MCF 10A (cell line): ENCODE measurements around the gene GNAO1. TPM values are rescaled to one million over a fixed set of nuclear protein-coding genes. Genes with fewer than 3 reads are reported as not detected.

Experiments used
- BruUV-seq: library from RNA; stranded (reverse); fragments of 400-500 nt; replicated peaks from 2 replicates; lab custom pipeline; 2021; lab: Mats Ljungman, UMichigan
- CTCF ChIA-PET: fragments of 300-600 bp; sonication (Branson Sonifier 250); formaldehyde crosslinking; extraction: SDS; loops from one replicate; lab custom pipeline; 2021; ENCODE audit warnings: antibody characterized with exemption, inconsistent platforms; lab: Yijun Ruan, JAX
- POLR2A ChIA-PET: fragments of 300-600, 350-650 bp; sonication (Branson Sonifier 250); formaldehyde crosslinking; extraction: SDS; loops from one replicate; lab custom pipeline; 2020; ENCODE audit warnings: antibody characterized with exemption, inconsistent platforms; lab: Yijun Ruan, JAX
- DNase-seq: peaks from one replicate; pipeline ENCODE4 v3.0.0-alpha.2; 2018; ENCODE audit not compliant: unreplicated experiment
- H3K27ac Mint-ChIP-seq: one replicate; pipeline ENCODE4 v1.8.0; 2022; ENCODE audit warnings: mild to moderate bottlenecking, low read depth, mixed read lengths; ENCODE audit not compliant: unreplicated experiment
- H3K27me3 Mint-ChIP-seq: one replicate; pipeline ENCODE4 v1.8.0; 2022; ENCODE audit warnings: mixed read lengths; ENCODE audit not compliant: insufficient read depth, unreplicated experiment
- H3K36me3 Mint-ChIP-seq: one replicate; pipeline ENCODE4 v1.8.0; 2022; ENCODE audit warnings: mild to moderate bottlenecking, moderate library complexity, mixed read lengths; ENCODE audit not compliant: insufficient read depth, unreplicated experiment
- H3K4me1 Mint-ChIP-seq: one replicate; pipeline ENCODE4 v1.8.0; 2022; ENCODE audit warnings: mixed read lengths; ENCODE audit not compliant: insufficient read depth, unreplicated experiment
- H3K4me3 Mint-ChIP-seq: one replicate; pipeline ENCODE4 v1.8.0; 2022; ENCODE audit warnings: mild to moderate bottlenecking, moderate library complexity, mixed read lengths; ENCODE audit not compliant: unreplicated experiment
- H3K9me3 Mint-ChIP-seq: one replicate; pipeline ENCODE4 v1.8.0; 2022; ENCODE audit warnings: mixed read lengths; ENCODE audit not compliant: unreplicated experiment
- CTCF ChIP-seq: fragments of 200-600 bp; IDR thresholded peaks from one replicate; pipeline ENCODE4 v1.8.0; 2022; ENCODE audit warnings: antibody characterized with exemption, mild to moderate bottlenecking; ENCODE audit not compliant: unreplicated experiment
- intact Hi-C: fragments of 100-400 bp; cut with micrococcal nuclease; formaldehyde crosslinking; loops from 2 replicates; pipeline ENCODE4 v1.14.1; 2022
- total RNA-seq: library from RNA; stranded (reverse); gene quantifications from 2 replicates; pipeline ENCODE4 v1.2.3, GENCODE V29; 2022

GNAO1 gene
- total RNA-seq, 1 experiment from 2014 or later = 0.44 TPM

- H3K36me3 Mint-ChIP-seq = peaks cover under 1% of the 10 kb centered on the region
- H3K9me3 Mint-ChIP-seq = no peaks in the 10 kb centered on the region
- no TSS peak for BruUV-seq
- H3K4me1 Mint-ChIP-seq = no peaks in the 10 kb centered on the region
- no peak overlapping the region for H3K27ac Mint-ChIP-seq
- CTCF ChIA-PET = interaction anchor here (0.8 kb wide), 1 partner anchor 12 kb away, joined by 4 read pairs; no protein-coding TSS in a partner anchor
- no peak for DNase-seq
- POLR2A ChIA-PET = no interaction called here
- H3K4me3 Mint-ChIP-seq = no peak overlapping the region
- intact Hi-C loops = no loop called here
- TF ChIP-seq CTCF = no peak
- peaks cover 21% of the 10 kb centered on the region for H3K27me3 Mint-ChIP-seq
Measured at GRCh38 chr16:56265746-56266145, 74.5 kb downstream of the GNAO1 start.

- no TSS peak for BruUV-seq
- POLR2A ChIA-PET = no interaction called here
- no peak for DNase-seq
- CTCF ChIA-PET = interaction anchor here (0.8 kb wide), 1 partner anchor 11 kb away, joined by 4 read pairs; no protein-coding TSS in a partner anchor
- H3K4me1 Mint-ChIP-seq = no peaks in the 10 kb centered on the region
- H3K36me3 Mint-ChIP-seq = no peaks in the 10 kb centered on the region
- intact Hi-C loops = no loop called here
- no peak overlapping the region for H3K4me3 Mint-ChIP-seq
- H3K9me3 Mint-ChIP-seq = no peaks in the 10 kb centered on the region
- no peak for TF ChIP-seq CTCF
- H3K27me3 Mint-ChIP-seq = peaks cover 21% of the 10 kb centered on the region
- H3K27ac Mint-ChIP-seq = no peak overlapping the region
Measured at GRCh38 chr16:56266641-56267607, 75.6 kb downstream of the GNAO1 start.

GRCh38 chr16:56267888-56268287 lies 76.6 kb downstream of the GNAO1 start:
- peaks cover 21% of the 10 kb centered on the region for H3K27me3 Mint-ChIP-seq
- no peaks in the 10 kb centered on the region for H3K4me1 Mint-ChIP-seq
- H3K36me3 Mint-ChIP-seq = no peaks in the 10 kb centered on the region
- intact Hi-C loops = no loop called here
- H3K4me3 Mint-ChIP-seq = no peak overlapping the region
- BruUV-seq = no TSS peak
- CTCF ChIA-PET = no interaction called here
- TF ChIP-seq CTCF = no peak
- no peaks in the 10 kb centered on the region for H3K9me3 Mint-ChIP-seq
- H3K27ac Mint-ChIP-seq = no peak overlapping the region
- POLR2A ChIA-PET = no interaction called here
- no peak for DNase-seq

- ChIA-PET CTCF (no interaction called here), POLR2A (no interaction called here)
- intact Hi-C loops = no loop called here
- Mint-ChIP-seq H3K27ac (no peak overlapping the region), H3K9me3 (no peaks in the 10 kb centered on the region), H3K36me3 (no peaks in the 10 kb centered on the region), H3K4me1 (no peaks in the 10 kb centered on the region), H3K4me3 (no peak overlapping the region), H3K27me3 (peaks cover 30% of the 10 kb centered on the region)
- BruUV-seq = no TSS peak
- no peak for DNase-seq
- TF ChIP-seq CTCF = no peak
Measured at GRCh38 chr16:56268799-56269198, 77.5 kb downstream of the GNAO1 start.
